T-cell (primary cell): ENCODE results near the gene FBN3. TPM values are rescaled to one million over a fixed set of nuclear protein-coding genes. Genes with fewer than 3 reads are reported as not detected.
"Not testable (repeated sequence)": the region's sequence is repeated elsewhere in the genome, so short reads cannot be mapped to it uniquely, and the experiment has no call there.

Source experiments
- ATAC-seq, 4 experiments: fragments of 200-7000 bp in 3 of 4; fragments of 150-1000 bp in 1 of 4; cut with Tn5 transposase; replicated peaks in 1 of 4; 1 replicate in 3 of 4; 2 replicates in 1 of 4; pipeline ENCODE4 v1.10.0; 2021; ENCODE audit warnings: moderate library complexity in 3 of 4, mild to moderate bottlenecking in 2 of 4, moderate number of reproducible peaks in 1 of 4
- CTCF ChIA-PET, 2 donors: fragments of 300-600 bp; sonication (Branson Sonifier 250); formaldehyde crosslinking; loops; one replicate each; lab custom pipeline; 2022; ENCODE audit warnings: antibody characterized with exemption in 2 of 2; lab: Charles Lee
- POLR2A ChIA-PET, 2 donors: fragments of 300-600 bp; sonication (Branson Sonifier 250); formaldehyde crosslinking; loops; one replicate each; lab custom pipeline; 2022; ENCODE audit warnings: antibody characterized with exemption in 2 of 2; lab: Charles Lee
- DNase-seq, 35 experiments: peaks; one replicate each; pipeline versions ENCODE4 v3.0.0 to v3.0.0-alpha.2; 2013 to 2023
- H3K27ac ChIP-seq: one replicate; pipeline ENCODE4 v1.5.1; 2013; ENCODE audit warnings: low read length
- H3K27me3 ChIP-seq, 2 experiments: replicated peaks in 1 of 2; 1 replicate in 1 of 2; 2 replicates in 1 of 2; pipeline versions ENCODE4 v1.6.1 to v1.7.0; 2013; ENCODE audit warnings: low read length in 1 of 2, mixed read lengths in 1 of 2; ENCODE audit not compliant: control insufficient read depth in 2 of 2, insufficient read depth in 2 of 2; ENCODE audit errors: extremely low read depth in 1 of 2
- H3K36me3 ChIP-seq, 2 donors: 1 replicate in 1 of 2; 2 replicates in 1 of 2; pipeline versions ENCODE4 v1.6.1 to v1.7.0; 2013; ENCODE audit warnings: low read length in 1 of 2; ENCODE audit not compliant: control insufficient read depth in 2 of 2, insufficient read depth in 1 of 2; ENCODE audit errors: extremely low read depth in 1 of 2
- H3K4me1 ChIP-seq, 2 experiments: 1 replicate in 1 of 2; 2 replicates in 1 of 2; pipeline versions ENCODE4 v1.6.1 to v1.7.0; 2013; ENCODE audit warnings: low read length in 2 of 2, mixed read lengths in 1 of 2; ENCODE audit not compliant: insufficient read depth in 2 of 2, control insufficient read depth in 1 of 2; ENCODE audit errors: extremely low read depth in 1 of 2
- H3K4me3 ChIP-seq, 2 donors: 1 replicate in 1 of 2; 2 replicates in 1 of 2; pipeline versions ENCODE4 v1.5.1 to v1.7.0; 2013; ENCODE audit warnings: mild to moderate bottlenecking in 2 of 2, low read length in 1 of 2, moderate library complexity in 1 of 2; ENCODE audit not compliant: control insufficient read depth in 1 of 2; ENCODE audit errors: extremely low read depth in 1 of 2
- H3K9me3 ChIP-seq: 2 replicates; pipeline ENCODE4 v1.7.0; 2013
- H3K27ac Mint-ChIP-seq, 2 donors: one replicate each; pipeline ENCODE4 v1.8.0; 2020 to 2021; ENCODE audit warnings: mild to moderate bottlenecking in 2 of 2, mixed read lengths in 2 of 2
- H3K27me3 Mint-ChIP-seq, 2 donors: one replicate each; pipeline ENCODE4 v1.8.0; 2021 to 2022; ENCODE audit warnings: mixed read lengths in 2 of 2
- H3K36me3 Mint-ChIP-seq: one replicate; pipeline ENCODE4 v1.8.0; 2021; ENCODE audit warnings: mixed read lengths
- H3K4me1 Mint-ChIP-seq, 3 donors: one replicate each; pipeline ENCODE4 v1.8.0; 2020 to 2022; ENCODE audit warnings: mixed read lengths in 3 of 3, mild to moderate bottlenecking in 1 of 3
- H3K4me3 Mint-ChIP-seq, 3 donors: one replicate each; pipeline ENCODE4 v1.8.0; 2020 to 2022; ENCODE audit warnings: mild to moderate bottlenecking in 3 of 3, mixed read lengths in 3 of 3, moderate library complexity in 3 of 3
- H3K9me3 Mint-ChIP-seq, 3 donors: one replicate each; pipeline ENCODE4 v1.8.0; 2020 to 2022; ENCODE audit warnings: mixed read lengths in 3 of 3
- WGBS: methylation state at CpG from one replicate; pipeline ENCODE4 v1.1.5; 2013; ENCODE audit warnings: missing lambda C conversion rate; ENCODE audit not compliant: insufficient coverage; 5-methylcytosine and 5-hydroxymethylcytosine counted together
- total RNA-seq, 35 experiments: library from RNA in 6 of 35; stranded (reverse) in 6 of 35; fragments of 120-200 nt in 1 of 35; gene quantifications; one replicate each; pipeline versions ENCODE4 v1.2.1 to v1.2.4 and lab custom pipeline; 2013 to 2026

FBN3 gene
- total RNA-seq, 5 donors from 2014 or later (not counting 1 experiment from before 2014, with no cell fraction given), result 0.03 TPM; not detected in 3

- WGBS, result 94% methylated on average over 5 of the region's 12 CpGs
- H3K9me3 Mint-ChIP-seq, result no peaks in the 10 kb centered on the region
- DNase-seq, result no peak
- H3K4me3 Mint-ChIP-seq, result no peak overlapping the region
- Histone ChIP-seq H3K4me3 (no peak overlapping the region), H3K27ac (no peak overlapping the region), H3K27me3 (peaks cover 0 to 11% of the 10 kb centered on the region in 2 experiments), H3K36me3 (no peaks in the 10 kb centered on the region), H3K9me3 (no peaks in the 10 kb centered on the region), H3K4me1 (no peaks in the 10 kb centered on the region)
- ChIA-PET POLR2A (no interaction called here), CTCF (no interaction called here)
- ATAC-seq, result no peak
- no peak overlapping the region for H3K27ac Mint-ChIP-seq
- peaks cover 0 to 2% of the 10 kb centered on the region in 2 donors for H3K27me3 Mint-ChIP-seq
- no peaks in the 10 kb centered on the region for H3K36me3 Mint-ChIP-seq
- H3K4me1 Mint-ChIP-seq, result no peaks in the 10 kb centered on the region
These were observed 120.4 kb downstream of the FBN3 start for GRCh38 chr19:8028951-8029491.

- Histone ChIP-seq H3K4me1 (no peaks in the 10 kb centered on the region), H3K27me3 (peaks cover 0 to 6% of the 10 kb centered on the region in 2 experiments), H3K27ac (no peak overlapping the region), H3K4me3 (no peak overlapping the region), H3K9me3 (no peaks in the 10 kb centered on the region), H3K36me3 (no peaks in the 10 kb centered on the region)
- 86% methylated on average over 5 of the region's 5 CpGs for WGBS
- ATAC-seq (no peak), DNase-seq (no peak)
- H3K36me3 Mint-ChIP-seq, result no peaks in the 10 kb centered on the region
- no peaks in the 10 kb centered on the region for H3K9me3 Mint-ChIP-seq
- H3K4me3 Mint-ChIP-seq, result no peak overlapping the region
- no peaks in the 10 kb centered on the region for H3K4me1 Mint-ChIP-seq
- ChIA-PET POLR2A (no interaction called here), CTCF (no interaction called here)
- no peak overlapping the region for H3K27ac Mint-ChIP-seq
- peaks cover 0 to 2% of the 10 kb centered on the region in 2 donors for H3K27me3 Mint-ChIP-seq
These were observed 124.1 kb downstream of the FBN3 start for GRCh38 chr19:8025316-8025715.

DNA sequence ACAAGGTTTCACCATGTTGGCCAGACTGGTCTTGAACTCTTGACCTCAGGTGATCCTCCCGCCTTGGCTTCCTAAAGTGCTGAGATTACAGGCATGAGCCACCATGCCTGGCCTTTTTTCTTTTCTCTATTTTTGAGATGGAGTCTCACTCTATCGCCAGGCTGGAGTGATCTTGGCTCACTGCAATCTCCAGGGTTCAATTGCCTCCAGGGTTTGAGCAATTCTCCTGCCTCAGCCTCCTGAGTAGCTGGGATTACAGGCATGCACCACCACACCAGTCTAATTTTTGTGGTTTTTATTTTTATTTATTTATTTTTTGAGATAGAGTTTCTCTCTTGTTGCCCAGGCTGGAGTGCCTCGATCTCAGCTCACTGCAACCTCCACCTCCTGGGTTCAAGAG lies 125.1 kb downstream of the FBN3 start:
- H3K4me3 Mint-ChIP-seq, H3K4me1 ChIP-seq, H3K27ac Mint-ChIP-seq, H3K9me3 Mint-ChIP-seq, H3K27me3 Mint-ChIP-seq, POLR2A ChIA-PET, CTCF ChIA-PET, H3K9me3 ChIP-seq, H3K36me3 ChIP-seq, H3K36me3 Mint-ChIP-seq, DNase-seq, H3K27me3 ChIP-seq, H3K4me1 Mint-ChIP-seq, H3K27ac ChIP-seq, H3K4me3 ChIP-seq, ATAC-seq: not testable (repeated sequence)
- WGBS, result no CpG with 5 or more reads among the region's 3 CpGs

GRCh38 chr19:8023371-8023770 lies 126.0 kb downstream of the FBN3 start:
- DNase-seq (no peak), ATAC-seq (no peak)
- no peak overlapping the region for H3K4me3 Mint-ChIP-seq
- H3K9me3 ChIP-seq, result no peaks in the 10 kb centered on the region
- no peaks in the 10 kb centered on the region for H3K36me3 Mint-ChIP-seq
- no peaks in the 10 kb centered on the region for H3K9me3 Mint-ChIP-seq
- no peak overlapping the region for H3K27ac Mint-ChIP-seq
- no peaks in the 10 kb centered on the region for H3K36me3 ChIP-seq
- WGBS, result no CpG with 5 or more reads among the region's 5 CpGs
- no peaks in the 10 kb centered on the region for H3K27me3 Mint-ChIP-seq
- H3K4me1 ChIP-seq, result no peaks in the 10 kb centered on the region
- CTCF ChIA-PET, result no interaction called here
- H3K27ac ChIP-seq, result no peak overlapping the region
- H3K27me3 ChIP-seq, result no peaks in the 10 kb centered on the region
- POLR2A ChIA-PET, result no interaction called here
- no peak overlapping the region for H3K4me3 ChIP-seq
- no peaks in the 10 kb centered on the region for H3K4me1 Mint-ChIP-seq

- Histone ChIP-seq H3K36me3 (no peaks in the 10 kb centered on the region), H3K4me3 (no peak overlapping the region), H3K9me3 (no peaks in the 10 kb centered on the region), H3K27me3 (no peaks in the 10 kb centered on the region), H3K27ac (no peak overlapping the region), H3K4me1 (peaks cover 0 to 4% of the 10 kb centered on the region in 2 experiments)
- Mint-ChIP-seq H3K27ac (no peak overlapping the region), H3K4me1 (peaks cover 7 to 8% (median 8%) of the 10 kb centered on the region in 3 donors), H3K27me3 (no peaks in the 10 kb centered on the region), H3K4me3 (no peak overlapping the region), H3K36me3 (no peaks in the 10 kb centered on the region), H3K9me3 (no peaks in the 10 kb centered on the region)
- ChIA-PET POLR2A (no interaction called here), CTCF (no interaction called here)
- no peak for DNase-seq
- no peak for ATAC-seq
- 94% methylated on average over 9 of the region's 13 CpGs for WGBS
These were observed 127.1 kb downstream of the FBN3 start for GRCh38 chr19:8022275-8022674.

GRCh38 chr19:8021374-8021773 lies 128.0 kb downstream of the FBN3 start:
- DNase-seq (no peak), ATAC-seq (no peak)
- 80% methylated on average over 3 of the region's 8 CpGs for WGBS
- Mint-ChIP-seq H3K36me3 (no peaks in the 10 kb centered on the region), H3K4me3 (no peak overlapping the region), H3K27ac (no peak overlapping the region), H3K9me3 (no peaks in the 10 kb centered on the region), H3K27me3 (no peaks in the 10 kb centered on the region), H3K4me1 (peaks cover 7 to 9% (median 8%) of the 10 kb centered on the region in 3 donors)
- ChIA-PET CTCF (no interaction called here), POLR2A (no interaction called here)
- no peaks in the 10 kb centered on the region for H3K9me3 ChIP-seq
- peaks cover 0 to 4% of the 10 kb centered on the region in 2 experiments for H3K4me1 ChIP-seq
- H3K4me3 ChIP-seq, result no peak overlapping the region
- H3K27ac ChIP-seq, result no peak overlapping the region
- no peaks in the 10 kb centered on the region for H3K27me3 ChIP-seq
- H3K36me3 ChIP-seq, result no peaks in the 10 kb centered on the region

GRCh38 chr19:8020681-8021080 lies 128.7 kb downstream of the FBN3 start:
- WGBS, result 90% methylated on average over 7 of the region's 9 CpGs
- H3K4me3 ChIP-seq, result no peak overlapping the region
- no peak for DNase-seq
- ATAC-seq, result no peak
- no peaks in the 10 kb centered on the region for H3K9me3 ChIP-seq
- Mint-ChIP-seq H3K4me3 (no peak overlapping the region), H3K27ac (no peak overlapping the region), H3K4me1 (peaks cover 7 to 9% (median 8%) of the 10 kb centered on the region in 3 donors), H3K27me3 (no peaks in the 10 kb centered on the region), H3K36me3 (no peaks in the 10 kb centered on the region), H3K9me3 (no peaks in the 10 kb centered on the region)
- POLR2A ChIA-PET, result no interaction called here
- CTCF ChIA-PET, result no interaction called here
- peaks cover 0 to 4% of the 10 kb centered on the region in 2 experiments for H3K4me1 ChIP-seq
- no peaks in the 10 kb centered on the region for H3K36me3 ChIP-seq
- H3K27ac ChIP-seq, result no peak overlapping the region
- no peaks in the 10 kb centered on the region for H3K27me3 ChIP-seq
